Stomach (tissue), 9 donors: ENCODE measurements around the gene ACTR10. TPM values are rescaled to one million over a fixed set of nuclear protein-coding genes. Genes with fewer than 3 reads are reported as not detected.

Experiments
- DNase-seq, 2 donors: peaks; one replicate each; pipeline versions ENCODE4 v3.0.0 to v3.0.0-alpha.2; 2013 to 2019
- H3K27ac ChIP-seq, 5 donors: fragments of 200-600 bp in 4 of 5; sonication (generic) in 4 of 5; one replicate each; pipeline ENCODE4 v1.5.1; 2013 to 2019; ENCODE audit warnings: mild to moderate bottlenecking in 1 of 5, moderate library complexity in 1 of 5
- H3K27me3 ChIP-seq, 3 donors: fragments of 200-600 bp; sonication (generic); one replicate each; pipeline ENCODE4 v1.5.1; 2017 to 2019; ENCODE audit warnings: mixed run types in 1 of 3
- H3K36me3 ChIP-seq, 4 donors: fragments of 200-600 bp; sonication (generic); 1 replicate in 3 of 4; 2 replicates in 1 of 4; pipeline ENCODE4 v1.5.1; 2016 to 2019
- H3K4me1 ChIP-seq, 4 donors: fragments of 200-600 bp; sonication (generic); one replicate each; pipeline ENCODE4 v1.5.1; 2016 to 2019
- H3K4me3 ChIP-seq, 4 donors: fragments of 200-600 bp; sonication (generic) in 3 of 4; one replicate each; pipeline ENCODE4 v1.5.1; 2016 to 2019; ENCODE audit warnings: mild to moderate bottlenecking in 1 of 4
- H3K9me3 ChIP-seq, 4 donors: fragments of 200-600 bp; sonication (generic); one replicate each; pipeline ENCODE4 v1.5.1; 2016 to 2019
- CTCF ChIP-seq, 7 experiments: fragments of 450-650 bp in 4 of 7; fragments of 200-600 bp in 3 of 7; sonication (generic) in 3 of 7; IDR thresholded peaks; one replicate each; pipeline ENCODE4 v1.5.1; 2016 to 2019; ENCODE audit warnings: antibody characterized with exemption in 7 of 7, control low read depth in 2 of 7, mild to moderate bottlenecking in 1 of 7
- EP300 ChIP-seq: sonication (generic); formaldehyde crosslinking; IDR thresholded peaks from one replicate; pipeline ENCODE4 v1.6.1; 2017; ENCODE audit warnings: antibody characterized with exemption
- POLR2A ChIP-seq, 4 donors: fragments of 450-650 bp; IDR thresholded peaks; one replicate each; pipeline ENCODE4 v1.6.1; 2016; ENCODE audit warnings: antibody characterized with exemption in 4 of 4, control low read depth in 2 of 4, mild to moderate bottlenecking in 1 of 4, moderate library complexity in 1 of 4
- POLR2AphosphoS5 ChIP-seq, 3 donors: sonication (generic); formaldehyde crosslinking; IDR thresholded peaks; one replicate each; pipeline ENCODE4 v1.6.1; 2016; ENCODE audit warnings: antibody characterized with exemption in 3 of 3
- WGBS, 5 donors: extraction: QIAGEN DNeasy Blood & Tissue Kit in 3 of 5; methylation state at CpG; one replicate each; pipeline versions ENCODE4 v1.1.5 to v1.1.7; 2013 to 2018; 5-methylcytosine and 5-hydroxymethylcytosine counted together
- intact Hi-C: fragments of 100-400 bp; cut with DNase I; formaldehyde crosslinking; loops from one replicate; pipeline ENCODE4 v1.15.1; 2023; ENCODE audit warnings: low total_unique reads
- polyA plus RNA-seq, 3 donors: library from polyadenylated mRNA; stranded (reverse); fragments of 200-250 nt; gene quantifications; one replicate each; pipeline ENCODE4 v1.2.3, GENCODE V29; 2013
- total RNA-seq, 5 donors: library from RNA; depleted of rRNA; stranded (reverse); fragments of >200 nt; gene quantifications; one replicate each; pipeline versions ENCODE4 v1.1.0 to v1.2.3, GENCODE V29; 2014 to 2016
- donor health status: healthy with polysubstance abuse.
- donor health status: Bipolar disorder and iron deficiency.
- donor health status: healthy.

ACTR10 gene
- total and polyA plus RNA-seq, 8 donors: 7.5 to 90.5 (median 55.3) TPM

DNA sequence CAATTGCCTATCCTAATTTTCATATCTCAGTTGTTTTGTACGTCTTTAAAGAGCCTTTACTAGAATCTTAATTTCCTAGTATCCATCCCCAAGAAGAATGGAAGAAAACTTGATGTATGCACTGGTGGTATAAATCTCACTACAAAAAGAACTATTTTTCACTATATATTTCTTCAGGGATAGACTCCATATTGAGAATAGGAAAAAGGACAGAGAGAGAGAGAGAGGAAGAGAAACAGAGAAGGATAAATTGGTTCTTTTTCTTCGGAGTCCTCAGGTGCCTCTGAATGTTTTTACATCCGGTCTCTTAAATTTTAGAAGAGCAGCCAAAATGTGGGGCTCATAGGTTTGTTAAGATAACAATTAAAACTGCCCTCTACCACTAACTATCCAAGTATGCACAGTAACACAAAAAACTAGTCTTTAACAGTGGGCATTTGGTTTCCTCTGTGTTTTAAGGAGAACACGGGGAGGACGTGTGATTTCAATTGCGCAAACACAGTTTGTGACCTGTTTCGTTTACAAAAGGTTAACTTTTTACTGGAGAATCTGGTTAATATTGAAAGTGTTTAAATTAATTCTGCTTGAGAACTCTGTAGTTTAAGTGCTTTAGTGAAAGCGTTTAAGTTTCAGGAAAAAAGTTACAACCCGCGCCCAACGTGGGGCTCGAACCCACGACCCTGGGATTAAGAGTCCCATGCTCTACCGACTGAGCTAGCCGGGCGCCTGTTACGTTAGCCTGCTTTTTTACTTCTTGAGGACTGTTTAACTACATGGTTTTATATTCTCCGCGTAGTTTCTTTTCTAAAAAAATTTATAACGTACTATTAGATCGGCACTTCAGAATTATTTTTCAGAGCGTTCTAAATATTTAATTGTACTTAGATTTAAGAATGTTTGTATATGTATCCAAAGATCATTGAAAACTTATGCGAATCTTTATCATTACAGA, 39.6 kb downstream of the ACTR10 start:
- peak overlapping the region; percentile 71 to 85 (median 80) for H3K27ac ChIP-seq
- H3K4me3 ChIP-seq: peak overlapping the region; percentile 44 to 59 (median 48)

GRCh38 chr14:58243790-58244555, 44.0 kb downstream of the ACTR10 start:
- Histone ChIP-seq H3K27ac (peak overlapping the region; percentile 94 to 98 (median 97)), H3K4me3 (peak overlapping the region; percentile 59 to 87 (median 70)), H3K36me3 (peaks cover 0 to 10% (median 9%) of the 10 kb centered on the region in 4 donors), H3K27me3 (no peaks in the 10 kb centered on the region), H3K4me1 (peaks cover 9 to 49% (median 34%) of the 10 kb centered on the region in 4 donors), H3K9me3 (no peaks in the 10 kb centered on the region)
- DNase-seq: peak in 1 of 2 donors; percentile 52
- intact Hi-C loops: no loop called here
- 0 to 2% (median 1%) methylated on average over 16 of the region's 16 CpGs for WGBS, 5 donors
- TF ChIP-seq POLR2A (IDR thresholded peaks at IDR 0.05) (no peak), POLR2AphosphoS5 (IDR thresholded peaks at IDR 0.05) (no peak), EP300 (no peak), CTCF (IDR thresholded peaks at IDR 0.05) (no peak)

More for the DNA sequence above, 39.6 kb downstream of the ACTR10 start:
- WGBS, 5 donors: 1 to 2% (median 1%) methylated on average over 23 of the region's 23 CpGs
- DNase-seq: peak; percentile 82 to 88
- Histone ChIP-seq H3K27me3 (no peaks in the 10 kb centered on the region), H3K9me3 (no peaks in the 10 kb centered on the region), H3K4me1 (peaks cover 0 to 27% (median 12%) of the 10 kb centered on the region in 4 donors), H3K36me3 (peaks cover 0 to 8% (median 3%) of the 10 kb centered on the region in 4 donors)
- intact Hi-C loops: loop anchor here (10.0 kb wide), 1 partner anchor 55 kb away; the partner anchor contains the start of gene ARID4A
- TF ChIP-seq EP300: no peak
- peak in 1 of 3 donors; percentile 64 for TF ChIP-seq POLR2AphosphoS5 (IDR thresholded peaks at IDR 0.05)
- no peak for TF ChIP-seq POLR2A (IDR thresholded peaks at IDR 0.05)
- no peak for TF ChIP-seq CTCF (IDR thresholded peaks at IDR 0.05)

DNA sequence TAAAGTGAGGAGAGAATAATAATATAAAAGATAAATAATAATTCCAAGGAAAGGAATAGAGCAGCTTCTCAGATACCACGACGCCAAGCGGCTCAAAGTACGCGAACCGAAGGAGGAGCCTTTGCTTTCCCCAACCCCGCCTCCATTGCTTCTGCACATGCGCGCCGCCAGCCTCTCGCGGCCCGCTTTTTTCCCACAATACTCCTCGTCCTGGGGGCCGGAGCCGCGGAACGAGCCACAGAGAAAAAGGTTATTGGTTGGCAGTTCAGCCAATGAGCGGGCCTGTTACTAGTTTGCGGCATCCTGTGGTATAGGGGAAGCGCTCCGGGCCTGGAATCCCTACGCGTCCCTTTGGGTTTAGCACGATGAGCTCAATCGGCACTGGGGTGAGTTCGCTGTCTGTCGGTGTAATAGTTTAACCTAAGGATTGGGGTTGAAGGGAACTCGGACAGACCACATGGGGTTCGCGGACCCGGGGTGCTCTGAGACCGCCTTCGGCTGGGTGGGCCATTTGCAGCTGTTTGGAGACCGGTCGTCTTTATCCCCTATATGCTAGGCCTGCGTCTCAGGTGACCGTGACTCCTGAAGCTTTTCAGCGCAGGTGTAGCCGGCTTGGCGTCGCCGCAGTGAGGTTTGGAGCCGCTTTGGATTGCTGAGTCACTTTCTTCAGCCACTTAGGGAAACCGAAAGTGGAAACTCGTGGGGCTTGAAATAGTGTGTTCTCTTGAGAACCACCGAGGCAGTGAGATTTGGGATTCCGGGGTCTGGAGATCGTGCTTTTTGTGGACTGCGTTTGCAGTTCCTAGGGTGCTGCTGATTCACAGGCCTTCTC, 44.8 kb downstream of the ACTR10 start, which contains the start of gene PSMA3:
TSS of gene PSMA3 (plus strand) at position 288 of the 832 bp plus-strand sequence. CDS start at position 366, 78 bp downstream.
- TF ChIP-seq POLR2A (IDR thresholded peaks at IDR 0.05): peak in 2 of 4 donors; percentile 17 to 58
- no peak for TF ChIP-seq EP300
- TF ChIP-seq POLR2AphosphoS5 (IDR thresholded peaks at IDR 0.05): peak; percentile 77 to 91 (median 87)
- no peaks in the 10 kb centered on the region for H3K9me3 ChIP-seq
- H3K27ac ChIP-seq: peak within 1 kb of the TSS; percentile 94 to 98 (median 97)
- peaks cover 0 to 18% (median 17%) of the 10 kb centered on the region in 4 donors for H3K36me3 ChIP-seq
- no peaks in the 10 kb centered on the region for H3K27me3 ChIP-seq
- H3K4me3 ChIP-seq: peak within 1 kb of the TSS; percentile 59 to 87 (median 70)
- peak; percentile 98 to 99 for DNase-seq
- intact Hi-C loops: no loop called here
- peaks cover 9 to 50% (median 34%) of the 10 kb centered on the region in 4 donors for H3K4me1 ChIP-seq
- 0 to 1% (median 0%) methylated on average over 29 to 50 of the region's 50 CpGs for WGBS, 5 donors

DNA sequence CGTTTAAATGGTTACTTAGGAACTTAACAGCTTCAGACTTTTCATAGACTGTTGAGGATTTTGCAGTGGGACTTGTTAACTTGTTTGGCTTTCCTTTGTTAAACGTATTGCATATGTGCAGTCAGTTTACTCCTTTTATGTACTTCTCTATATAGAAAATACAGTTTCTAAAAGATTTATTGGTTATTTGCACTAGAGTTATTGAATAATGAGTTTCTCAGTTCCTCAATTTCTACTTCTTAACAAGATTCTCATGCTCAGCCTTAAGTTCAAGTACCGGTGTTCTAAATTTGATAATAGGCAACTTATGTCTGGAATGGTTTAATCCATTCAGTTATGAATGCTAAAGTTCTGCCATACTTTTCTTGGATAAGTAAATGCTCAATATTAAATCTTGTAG, 45.6 kb downstream of the ACTR10 start:
- Histone ChIP-seq H3K27me3 (no peaks in the 10 kb centered on the region), H3K9me3 (no peaks in the 10 kb centered on the region), H3K4me3 (peak overlapping the region; percentile 59 to 87 (median 70)), H3K4me1 (peaks cover 9 to 51% (median 32%) of the 10 kb centered on the region in 4 donors), H3K36me3 (peaks cover 0 to 26% (median 25%) of the 10 kb centered on the region in 4 donors), H3K27ac (peak overlapping the region in 4 of 5 donors; percentile 94 to 98 (median 97))
- no peak for TF ChIP-seq EP300
- no peak for TF ChIP-seq CTCF (IDR thresholded peaks at IDR 0.05)
- TF ChIP-seq POLR2AphosphoS5 (IDR thresholded peaks at IDR 0.05): no peak
- TF ChIP-seq POLR2A (IDR thresholded peaks at IDR 0.05): no peak
- DNase-seq: no peak
- intact Hi-C loops: no loop called here
- whole genome bisulfite sequencing, 5 donors: 1 to 4% (median 2%) methylated on average over 3 of the region's 3 CpGs
